ENCODE results near the gene CD40. TPM values are rescaled to one million over a fixed set of nuclear protein-coding genes. Genes with fewer than 3 reads are reported as not detected.

The CD40 gene
- total and polyA plus RNA-seq, 2 of the 8 experiments (the other 6 are each of a cell fraction or from before 2014, with no cell fraction given): 14.5 to 18.8 TPM

GRCh38 chr20:46089417-46090388, 28.4 kb upstream of the CD40 start, which contains the start of gene NCOA5 (continued):
- TF ChIP-seq ATF2 (IDR thresholded peaks at IDR 0.05; ENCODE audit: low read length): no peak
- no peak for TF ChIP-seq RFX5 (IDR thresholded peaks at IDR 0.05; ENCODE audit: borderline replicate concordance, low read depth, low read length)
- TF ChIP-seq NANOG (IDR thresholded peaks at IDR 0.05; ENCODE audit: insufficient read depth, low read depth, low read length, poor library complexity, severe bottlenecking): no peak
- peak; percentile 83 for TF ChIP-seq CREB1 (IDR thresholded peaks at IDR 0.05)
- peak; percentile 56; the same call in 1 of the 2 replicates for TF ChIP-seq EGR1 (IDR thresholded peaks at IDR 0.05; ENCODE audit: borderline replicate concordance, low read depth, low read length)
- peak; percentile 57; the same call in 1 of the 2 replicates for TF ChIP-seq E2F6 (IDR thresholded peaks at IDR 0.05)
- TF ChIP-seq ASH2L (IDR thresholded peaks at IDR 0.05; ENCODE audit: low read length): peak; percentile 83
- peak; percentile 100 for TF ChIP-seq PHF8 (conservative IDR thresholded peaks at IDR 0.05; ENCODE audit: low read depth, low read length)
- TF ChIP-seq CEBPB (IDR thresholded peaks at IDR 0.05; ENCODE audit: low read depth, low read length): peak; percentile 50; the same call in 1 of the 2 replicates
- no peak for TF ChIP-seq HDAC6 (IDR thresholded peaks at IDR 0.05; ENCODE audit: low read depth, low read length)
- no peak for TF ChIP-seq SRF (IDR thresholded peaks at IDR 0.05; ENCODE audit: low read depth, low read length)
- TF ChIP-seq RNF2 (IDR thresholded peaks at IDR 0.05; ENCODE audit: borderline replicate concordance, low read depth, low read length, missing control alignments, poor library complexity, severe bottlenecking): no peak
- peak; percentile 21; the same call in 1 of the 2 replicates for TF ChIP-seq RBBP5 (IDR thresholded peaks at IDR 0.05; ENCODE audit: borderline replicate concordance, low read depth, low read length)
- TF ChIP-seq CTBP2 (IDR thresholded peaks at IDR 0.05; ENCODE audit: borderline replicate concordance, insufficient read depth, insufficient read length, low read length): no peak
- peak; percentile 7 to 29 (median 11); a peak in 3 of 4 replicates for TF ChIP-seq CTCF (IDR thresholded peaks at IDR 0.05; ENCODE audit: control extremely low read depth in 1 of 3, insufficient read depth in 1 of 3, low read depth in 1 of 3, low read length in 3 of 3)
- TF ChIP-seq SAP30 (IDR thresholded peaks at IDR 0.05; ENCODE audit: insufficient read depth, insufficient replicate concordance, low read length): no peak
- no peak for TF ChIP-seq BRCA1 (IDR thresholded peaks at IDR 0.05; ENCODE audit: low read depth, low read length)

Data from H1 (cell line).